Panc1 (cell line): Measurements from ENCODE around the gene RARB. TPM values are rescaled to one million over a fixed set of nuclear protein-coding genes. Genes with fewer than 3 reads are reported as not detected.

Experiments used
- ATAC-seq: fragments of 200-7000 bp; cut with Tn5 transposase; 2 replicates; pipeline ENCODE4 v1.9.1; 2020; ENCODE audit warnings: mild to moderate bottlenecking, moderate library complexity
- BruUV-seq: library from RNA; stranded (reverse); fragments of 400-500 nt; replicated peaks from 2 replicates; lab custom pipeline; 2021; lab: Mats Ljungman, UMichigan
- CTCF ChIA-PET: fragments of 300-600 bp; sonication (Branson Sonifier 250); formaldehyde crosslinking; loops from one replicate; lab custom pipeline; 2022; ENCODE audit warnings: antibody characterized with exemption; lab: Charles Lee
- POLR2A ChIA-PET: fragments of 300-600 bp; sonication (Branson Sonifier 250); formaldehyde crosslinking; loops from one replicate; lab custom pipeline; 2022; ENCODE audit warnings: antibody characterized with exemption; lab: Charles Lee
- DNase-seq: peaks from one replicate; pipeline ENCODE4 v3.0.0-alpha.2; 2010; ENCODE audit warnings: low read depth, low spot score
- H3K27ac ChIP-seq: 2 replicates; pipeline ENCODE4 v1.5.1; 2011; ENCODE audit warnings: mild to moderate bottlenecking, low read length, inconsistent platforms
- H3K27me3 ChIP-seq: fragments of 200-500 bp; sonication (Bioruptor generic); 2 replicates; pipeline ENCODE4 v1.6.0; 2014; ENCODE audit warnings: low read length, inconsistent platforms; ENCODE audit not compliant: control insufficient read depth, insufficient read depth
- H3K36me3 ChIP-seq: fragments of 200-500 bp; sonication (Bioruptor generic); 2 replicates; pipeline ENCODE4 v1.5.1; 2014; ENCODE audit warnings: inconsistent platforms, mild to moderate bottlenecking, low read length, moderate library complexity; ENCODE audit not compliant: control insufficient read depth, insufficient read depth
- H3K4me1 ChIP-seq: 2 replicates; pipeline ENCODE4 v1.5.1; 2011; ENCODE audit warnings: inconsistent platforms, mild to moderate bottlenecking, low read length, moderate library complexity; ENCODE audit not compliant: control insufficient read depth, insufficient read depth
- H3K4me3 ChIP-seq, 2 experiments: 2 replicates each; pipeline ENCODE4 v1.5.1; 2011 to 2012; ENCODE audit warnings: low read depth in 2 of 2, low read length in 2 of 2, mild to moderate bottlenecking in 2 of 2, inconsistent platforms in 1 of 2, moderate library complexity in 1 of 2
- H3K9me3 ChIP-seq: fragments of 200-500 bp; sonication (Bioruptor generic); 2 replicates; pipeline ENCODE4 v1.5.1; 2014; ENCODE audit warnings: low read depth, mild to moderate bottlenecking, inconsistent platforms, low read length, moderate library complexity; ENCODE audit not compliant: control insufficient read depth, insufficient read depth
- CTCF ChIP-seq: fragments of 450-650 bp; IDR thresholded peaks from 2 replicates; pipeline ENCODE4 v1.5.1; 2017; ENCODE audit warnings: mild to moderate bottlenecking
- POLR2AphosphoS5 ChIP-seq: IDR thresholded peaks from 2 replicates; pipeline ENCODE4 v1.6.1; 2012; ENCODE audit warnings: mild to moderate bottlenecking, low read depth, low read length, moderate library complexity
- SIN3A ChIP-seq: IDR thresholded peaks from 2 replicates; pipeline ENCODE4 v1.6.1; 2012; ENCODE audit warnings: low read depth, mild to moderate bottlenecking, low read length, moderate library complexity, borderline replicate concordance; ENCODE audit not compliant: insufficient read depth
- TCF7L2 ChIP-seq: IDR thresholded peaks from 2 replicates; pipeline ENCODE4 v1.6.1; 2011; ENCODE audit warnings: mild to moderate bottlenecking, low read depth, low read length, inconsistent platforms
- in situ Hi-C: cut with HindIII; loops from 2 replicates; pipeline ENCODE4 v1.10.0; 2016; ENCODE audit warnings: low sequenced_read_pairs, low pct_unique_long_range_greater_than_20kb
- intact Hi-C: fragments of 100-400 bp; cut with micrococcal nuclease; formaldehyde crosslinking; loops from one replicate; pipeline ENCODE4 v1.10.0; 2022; ENCODE audit not compliant: unreplicated experiment
- total RNA-seq: library from RNA; stranded (reverse); gene quantifications from one replicate; pipeline ENCODE4 v1.2.1, GENCODE V29; 2021; ENCODE audit not compliant: unreplicated experiment
- TF ChIP-seq, protein P1 (sequence below), 2 experiments: IDR thresholded peaks; 2 replicates each; pipeline ENCODE4 v1.6.1; 2011 to 2012; ENCODE audit warnings: low read depth in 2 of 2, control low read depth in 1 of 2, low read length in 1 of 2, mild to moderate bottlenecking in 1 of 2, moderate library complexity in 1 of 2; ENCODE audit not compliant: insufficient read depth in 1 of 2

RARB gene
- total RNA-seq, 1 experiment from 2014 or later, result not detected

GRCh38 chr3:25441234-25441856 is 13.3 kb downstream of the RARB start:
- Histone ChIP-seq H3K27ac (no peak overlapping the region), H3K4me1 (no peaks in the 10 kb centered on the region), H3K36me3 (no peaks in the 10 kb centered on the region), H3K9me3 (no peaks in the 10 kb centered on the region), H3K4me3 (no peak overlapping the region), H3K27me3 (no peaks in the 10 kb centered on the region)
- DNase-seq (peak; percentile 8), ATAC-seq (no peak)
- in situ Hi-C loops (no loop called here), intact Hi-C loops (no loop called here)
- POLR2A ChIA-PET, result no interaction called here
- CTCF ChIA-PET, result interaction anchor here (0.6 kb wide), 1 partner anchor 491 kb away, joined by 4 read pairs; no protein-coding TSS in a partner anchor
- no TSS peak for BruUV-seq
- no peak for TF ChIP-seq POLR2AphosphoS5
- peak; percentile 81 for TF ChIP-seq CTCF

- BruUV-seq, result no TSS peak
- H3K4me1 ChIP-seq, result no peaks in the 10 kb centered on the region
- no peaks in the 10 kb centered on the region for H3K9me3 ChIP-seq
- ChIA-PET POLR2A (no interaction called here), CTCF (no interaction called here)
- H3K27me3 ChIP-seq, result no peaks in the 10 kb centered on the region
- no peaks in the 10 kb centered on the region for H3K36me3 ChIP-seq
- ATAC-seq (no peak), DNase-seq (no peak)
- no peak overlapping the region for H3K27ac ChIP-seq
- TF ChIP-seq CTCF (no peak), POLR2AphosphoS5 (no peak), TCF7L2 (no peak), SIN3A (no peak)
- TF ChIP-seq, protein P1, sequence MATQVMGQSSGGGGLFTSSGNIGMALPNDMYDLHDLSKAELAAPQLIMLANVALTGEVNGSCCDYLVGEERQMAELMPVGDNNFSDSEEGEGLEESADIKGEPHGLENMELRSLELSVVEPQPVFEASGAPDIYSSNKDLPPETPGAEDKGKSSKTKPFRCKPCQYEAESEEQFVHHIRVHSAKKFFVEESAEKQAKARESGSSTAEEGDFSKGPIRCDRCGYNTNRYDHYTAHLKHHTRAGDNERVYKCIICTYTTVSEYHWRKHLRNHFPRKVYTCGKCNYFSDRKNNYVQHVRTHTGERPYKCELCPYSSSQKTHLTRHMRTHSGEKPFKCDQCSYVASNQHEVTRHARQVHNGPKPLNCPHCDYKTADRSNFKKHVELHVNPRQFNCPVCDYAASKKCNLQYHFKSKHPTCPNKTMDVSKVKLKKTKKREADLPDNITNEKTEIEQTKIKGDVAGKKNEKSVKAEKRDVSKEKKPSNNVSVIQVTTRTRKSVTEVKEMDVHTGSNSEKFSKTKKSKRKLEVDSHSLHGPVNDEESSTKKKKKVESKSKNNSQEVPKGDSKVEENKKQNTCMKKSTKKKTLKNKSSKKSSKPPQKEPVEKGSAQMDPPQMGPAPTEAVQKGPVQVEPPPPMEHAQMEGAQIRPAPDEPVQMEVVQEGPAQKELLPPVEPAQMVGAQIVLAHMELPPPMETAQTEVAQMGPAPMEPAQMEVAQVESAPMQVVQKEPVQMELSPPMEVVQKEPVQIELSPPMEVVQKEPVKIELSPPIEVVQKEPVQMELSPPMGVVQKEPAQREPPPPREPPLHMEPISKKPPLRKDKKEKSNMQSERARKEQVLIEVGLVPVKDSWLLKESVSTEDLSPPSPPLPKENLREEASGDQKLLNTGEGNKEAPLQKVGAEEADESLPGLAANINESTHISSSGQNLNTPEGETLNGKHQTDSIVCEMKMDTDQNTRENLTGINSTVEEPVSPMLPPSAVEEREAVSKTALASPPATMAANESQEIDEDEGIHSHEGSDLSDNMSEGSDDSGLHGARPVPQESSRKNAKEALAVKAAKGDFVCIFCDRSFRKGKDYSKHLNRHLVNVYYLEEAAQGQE (IDR thresholded peaks at IDR 0.05; ENCODE audit: insufficient read depth in 1 of 2, low read depth in 2 of 2, low read length in 1 of 2), result no peak
- no peak overlapping the region for H3K4me3 ChIP-seq
- intact Hi-C loops (no loop called here), in situ Hi-C loops (no loop called here)
Measured at GRCh38 chr3:25442486-25442885, 14.4 kb downstream of the RARB start.
